GM12801 (cell line): Measurements from ENCODE around the gene SIN3B.

Experiments used
- TF ChIP-seq, protein P1 (sequence below): IDR thresholded peaks from one replicate; pipeline ENCODE4 v1.5.1; 2011; ENCODE audit warnings: control low read depth; ENCODE audit not compliant: insufficient read length; ENCODE audit errors: extremely low read depth

The SIN3B gene

DNA sequence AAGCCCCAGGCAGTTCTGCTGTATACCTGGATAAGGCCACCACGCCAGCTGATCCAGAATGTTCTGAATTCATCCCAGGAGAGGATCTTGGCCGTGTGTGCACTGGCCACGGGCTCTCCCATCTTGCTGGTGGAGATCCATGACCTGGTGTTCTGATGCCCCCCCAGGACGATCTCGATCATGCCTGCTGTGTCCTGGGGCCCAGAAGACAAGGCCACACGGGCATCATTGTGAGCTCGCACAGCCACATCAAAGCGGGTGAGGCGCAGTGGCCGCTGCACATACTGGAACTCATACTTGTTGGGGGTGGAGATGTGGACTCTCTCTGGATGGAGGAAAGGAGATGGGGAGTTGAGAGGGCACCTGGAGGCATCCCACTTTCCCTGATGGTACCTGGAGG is 99.7 kb downstream of the SIN3B start:
- TF ChIP-seq, protein P1, sequence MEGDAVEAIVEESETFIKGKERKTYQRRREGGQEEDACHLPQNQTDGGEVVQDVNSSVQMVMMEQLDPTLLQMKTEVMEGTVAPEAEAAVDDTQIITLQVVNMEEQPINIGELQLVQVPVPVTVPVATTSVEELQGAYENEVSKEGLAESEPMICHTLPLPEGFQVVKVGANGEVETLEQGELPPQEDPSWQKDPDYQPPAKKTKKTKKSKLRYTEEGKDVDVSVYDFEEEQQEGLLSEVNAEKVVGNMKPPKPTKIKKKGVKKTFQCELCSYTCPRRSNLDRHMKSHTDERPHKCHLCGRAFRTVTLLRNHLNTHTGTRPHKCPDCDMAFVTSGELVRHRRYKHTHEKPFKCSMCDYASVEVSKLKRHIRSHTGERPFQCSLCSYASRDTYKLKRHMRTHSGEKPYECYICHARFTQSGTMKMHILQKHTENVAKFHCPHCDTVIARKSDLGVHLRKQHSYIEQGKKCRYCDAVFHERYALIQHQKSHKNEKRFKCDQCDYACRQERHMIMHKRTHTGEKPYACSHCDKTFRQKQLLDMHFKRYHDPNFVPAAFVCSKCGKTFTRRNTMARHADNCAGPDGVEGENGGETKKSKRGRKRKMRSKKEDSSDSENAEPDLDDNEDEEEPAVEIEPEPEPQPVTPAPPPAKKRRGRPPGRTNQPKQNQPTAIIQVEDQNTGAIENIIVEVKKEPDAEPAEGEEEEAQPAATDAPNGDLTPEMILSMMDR = no peak
